HG02884 (cell line): ENCODE measurements around the gene PPP1R2.
"Not testable (repeated sequence)": the region's sequence is repeated elsewhere in the genome, so short reads cannot be mapped to it uniquely, and the experiment has no call there.

Experiments used
- ATAC-seq: cut with Tn5 transposase; IDR thresholded peaks from one replicate; pipeline ENCODE4 v1.9.1; 2021; ENCODE audit warnings: mild to moderate bottlenecking, moderate library complexity; ENCODE audit not compliant: unreplicated experiment

PPP1R2 gene

DNA sequence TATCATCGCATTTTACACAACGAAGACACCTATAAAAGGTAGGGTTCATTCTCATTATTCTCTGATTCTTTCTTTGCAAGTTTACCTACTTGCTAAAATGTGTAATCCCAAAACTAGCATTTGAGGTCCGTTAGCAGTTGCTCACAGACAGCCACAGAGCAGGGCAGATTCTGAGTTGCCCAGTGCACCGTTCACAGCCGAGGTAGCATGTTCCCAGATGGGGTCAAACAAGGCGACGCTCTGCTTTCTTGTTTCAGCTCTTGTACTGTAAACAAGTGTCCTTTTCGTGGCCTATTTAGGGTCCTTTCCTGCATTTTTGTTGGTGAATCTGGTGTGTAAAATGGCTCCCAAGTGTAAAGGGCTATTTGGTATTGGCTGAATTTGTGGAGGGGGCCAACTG lies 3.1 kb downstream of the PPP1R2 start:
- no peak for ATAC-seq

DNA sequence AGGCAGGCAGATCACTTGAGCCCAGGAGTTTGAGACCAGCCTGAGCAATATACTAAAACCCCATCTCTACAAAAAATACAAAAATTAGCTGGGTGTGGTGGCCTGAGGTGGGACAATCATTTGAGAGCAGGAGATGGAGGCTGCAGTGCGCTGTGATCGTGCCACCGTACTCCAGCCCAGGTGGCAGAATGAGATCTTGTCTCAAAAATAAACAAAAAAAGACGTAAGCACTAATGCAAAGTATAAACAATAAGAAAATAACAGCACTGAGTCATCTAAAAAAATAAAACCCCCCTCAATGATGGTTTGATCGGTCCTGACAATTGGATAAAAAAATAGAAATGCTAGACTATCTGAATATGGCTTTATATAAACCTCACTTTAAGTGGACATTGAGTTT lies 3.6 kb downstream of the PPP1R2 start:
- ATAC-seq = no peak

DNA sequence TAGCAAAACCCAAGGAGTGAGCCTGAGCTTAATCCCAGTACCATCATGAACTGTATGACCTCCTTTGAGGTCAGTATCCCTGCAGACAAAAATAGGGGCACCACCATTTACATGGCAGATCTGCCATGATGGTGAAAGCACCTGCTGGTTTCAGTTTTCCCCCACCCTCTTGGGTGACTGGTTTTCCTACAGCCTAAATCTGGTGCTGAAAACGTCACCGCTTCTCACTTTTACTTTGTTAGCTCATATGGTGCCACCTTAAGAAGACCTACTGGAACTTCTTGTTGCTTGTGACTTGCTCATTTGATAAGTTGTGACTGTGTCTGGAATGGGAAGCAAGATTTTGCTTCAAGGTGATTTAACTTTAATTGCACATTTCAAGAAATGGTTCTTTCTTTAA lies 5.1 kb downstream of the PPP1R2 start:
- peak; percentile 49 for ATAC-seq

DNA sequence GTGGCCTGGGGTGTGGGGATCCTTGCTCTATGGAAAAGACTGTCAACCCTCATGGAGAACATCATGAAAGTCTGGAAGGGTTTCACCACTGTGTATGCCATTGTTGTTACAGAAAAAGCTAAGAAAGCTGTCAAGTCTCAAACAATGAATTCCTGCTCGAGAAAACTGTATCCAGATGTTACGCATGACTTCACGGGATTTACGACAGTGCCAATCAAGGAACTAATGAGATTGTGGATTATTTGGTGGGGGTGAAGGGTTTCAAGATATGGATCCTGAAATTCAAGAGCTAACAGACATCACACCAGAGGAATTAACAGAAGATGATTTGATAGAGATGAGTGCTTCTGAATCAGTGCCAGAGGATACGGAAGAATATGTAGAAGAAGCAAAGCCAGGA lies 7.8 kb downstream of the PPP1R2 start:
- no peak for ATAC-seq

DNA sequence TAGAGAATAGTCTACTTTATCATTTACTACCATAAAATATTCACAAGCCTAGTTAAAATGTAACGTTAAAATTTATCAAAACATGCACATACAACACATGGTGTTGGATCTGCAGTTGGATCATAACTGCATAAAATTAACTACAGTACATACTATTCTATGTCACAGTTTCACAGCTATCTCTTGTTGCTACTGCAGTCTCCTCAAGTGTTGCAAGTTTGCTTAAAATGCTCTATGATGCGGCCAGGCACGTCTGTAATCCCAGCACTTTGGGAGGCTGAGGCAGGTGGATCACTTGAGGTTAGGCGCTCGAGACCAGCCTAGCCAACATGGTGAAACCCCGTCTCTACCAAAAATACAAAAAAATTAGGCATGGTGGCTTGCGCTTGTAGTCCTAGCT lies 10.3 kb downstream of the PPP1R2 start:
- ATAC-seq = no peak

DNA sequence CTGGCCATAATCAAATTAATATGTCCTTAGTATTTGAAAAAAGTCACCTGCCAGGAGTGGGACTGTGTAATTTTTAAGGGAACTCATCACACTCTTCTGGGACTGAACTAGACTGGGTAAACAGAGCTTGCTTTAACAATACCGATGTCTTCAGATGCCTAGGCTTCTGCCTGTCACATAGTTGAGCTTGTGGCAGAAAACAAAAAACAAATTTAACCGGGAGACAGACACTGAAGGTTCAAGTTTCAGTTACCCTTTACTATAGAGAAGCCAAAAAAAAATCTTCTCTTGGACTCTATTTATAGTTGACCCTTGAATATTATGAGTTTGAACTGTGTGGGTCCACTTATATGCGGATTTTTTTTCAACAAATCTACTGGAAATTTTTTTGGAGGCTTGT lies 10.8 kb downstream of the PPP1R2 start:
- ATAC-seq = no peak

DNA sequence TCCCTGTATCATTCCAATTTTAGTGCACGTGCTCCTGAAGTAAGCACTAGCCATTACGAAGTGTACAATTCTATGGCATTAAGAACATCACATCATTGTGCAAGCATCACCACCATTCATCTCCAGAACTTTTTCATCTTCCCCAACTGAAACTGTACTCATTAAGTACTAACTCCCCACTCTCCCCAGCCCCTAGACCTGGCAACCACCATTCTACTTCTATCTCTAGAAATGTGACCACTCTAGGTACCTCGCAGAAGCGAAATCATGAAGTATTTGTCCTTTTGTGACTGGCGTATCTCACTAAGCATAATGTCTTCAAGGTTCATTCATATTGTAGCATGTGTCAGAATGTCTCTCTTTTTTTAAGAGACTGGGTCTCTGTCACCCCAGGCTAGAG lies 11.4 kb downstream of the PPP1R2 start:
- ATAC-seq = no peak

DNA sequence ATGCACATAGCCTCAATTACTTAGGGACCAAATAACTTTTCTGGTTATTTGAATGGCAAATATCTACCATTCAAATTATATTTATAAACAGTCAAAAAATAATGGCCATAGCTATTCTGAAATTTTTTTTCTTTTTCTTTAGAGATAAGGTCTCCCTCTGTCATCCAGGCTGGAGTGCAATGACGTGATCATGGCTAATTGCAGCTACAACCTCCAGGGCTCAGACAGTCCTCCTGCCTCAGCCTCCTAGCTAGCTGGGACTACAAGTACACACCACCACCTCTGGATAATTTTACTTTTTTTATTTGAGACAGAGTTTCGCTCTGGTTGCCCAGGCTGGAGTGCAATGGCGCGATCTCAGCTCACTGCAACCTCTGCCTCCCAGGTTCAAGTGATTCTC lies 16.6 kb downstream of the PPP1R2 start:
- ATAC-seq = no peak

DNA sequence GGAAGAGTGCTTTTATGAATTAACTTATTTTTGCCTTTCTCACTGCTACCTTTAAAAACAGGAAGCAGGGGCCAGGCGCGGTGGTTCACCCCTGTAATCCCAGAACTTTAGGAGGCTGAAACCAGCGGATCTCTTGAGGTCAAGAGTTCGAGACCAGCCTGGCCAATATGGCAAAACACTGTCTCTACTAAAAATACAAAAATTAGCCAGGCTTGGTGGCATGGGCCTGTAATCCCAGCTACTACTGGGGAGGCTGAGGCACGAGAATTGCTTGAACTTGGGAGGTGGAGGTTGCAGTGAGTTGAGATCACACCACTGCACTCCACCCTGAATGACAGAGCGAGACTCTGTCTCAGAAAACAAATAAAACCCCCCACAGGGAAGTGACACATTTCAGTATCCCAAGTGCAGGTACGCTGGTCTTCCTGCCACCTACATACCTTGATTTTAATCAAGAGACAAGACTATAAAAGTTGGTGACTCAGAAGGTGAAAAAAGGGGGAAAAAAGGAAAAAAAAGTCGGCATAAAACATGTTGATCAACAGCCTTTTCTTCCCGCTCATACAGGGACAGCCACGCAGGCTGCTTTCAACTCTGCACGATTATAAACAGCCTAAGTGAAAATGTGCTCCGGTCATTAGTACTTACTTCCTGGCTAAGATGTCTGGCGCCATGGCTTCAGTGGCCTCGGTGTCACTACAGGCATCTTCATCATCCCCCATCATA lies 18.8 kb downstream of the PPP1R2 start:
- ATAC-seq = no peak

DNA sequence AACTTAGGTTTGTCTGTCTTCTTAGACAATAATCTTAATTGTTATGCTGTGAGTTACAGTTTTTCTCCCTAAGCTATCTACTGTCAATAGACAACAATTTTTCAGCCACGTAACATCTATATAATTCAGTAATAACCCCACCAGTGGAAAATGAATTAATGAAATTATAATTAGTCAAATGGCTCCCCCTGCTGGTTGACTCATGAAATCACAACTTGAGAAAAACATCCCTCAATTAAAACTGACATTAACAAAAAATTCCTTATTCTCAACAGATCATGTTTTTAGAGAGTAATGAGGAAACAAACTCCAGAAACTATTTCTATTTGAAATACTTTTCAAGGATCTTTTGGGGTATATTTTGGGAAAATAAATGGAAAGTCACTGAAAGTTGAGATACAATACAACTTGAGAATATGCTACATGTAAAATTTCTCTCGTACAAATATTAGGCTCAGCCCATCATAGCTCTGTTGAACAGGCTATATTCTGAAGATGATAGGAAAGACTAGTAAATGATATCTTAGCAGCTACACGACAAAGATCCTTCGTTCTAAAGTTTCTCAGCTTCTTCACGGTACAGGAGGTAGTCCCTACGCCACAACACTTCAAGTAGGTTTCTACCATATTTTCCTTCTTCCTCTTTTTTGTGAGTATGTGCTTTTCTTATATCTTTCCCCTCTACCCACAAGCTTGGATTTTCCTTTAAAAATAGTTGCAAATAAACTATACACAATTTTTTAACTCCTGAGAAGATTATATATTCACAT lies 20.7 kb downstream of the PPP1R2 start:
- no peak for ATAC-seq

DNA sequence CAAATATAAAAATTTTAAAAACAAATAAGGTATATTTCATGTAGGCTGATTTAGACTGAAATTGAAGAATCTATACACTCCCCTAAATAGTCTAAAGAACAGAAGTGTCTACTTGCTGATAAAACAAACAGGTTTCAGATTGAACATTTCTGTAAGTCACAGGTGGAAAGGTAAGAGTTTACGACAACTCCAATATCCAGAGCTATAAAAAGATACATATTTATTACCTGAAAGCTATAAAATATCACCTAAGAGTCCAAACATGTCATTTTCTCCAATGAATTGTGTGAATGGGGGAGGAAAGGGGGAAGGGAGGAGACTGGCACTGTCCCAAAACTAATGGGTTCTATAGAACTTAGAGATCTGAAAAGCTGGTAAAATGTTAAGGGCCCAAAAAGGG lies 26.1 kb downstream of the PPP1R2 start:
- no peak for ATAC-seq

DNA sequence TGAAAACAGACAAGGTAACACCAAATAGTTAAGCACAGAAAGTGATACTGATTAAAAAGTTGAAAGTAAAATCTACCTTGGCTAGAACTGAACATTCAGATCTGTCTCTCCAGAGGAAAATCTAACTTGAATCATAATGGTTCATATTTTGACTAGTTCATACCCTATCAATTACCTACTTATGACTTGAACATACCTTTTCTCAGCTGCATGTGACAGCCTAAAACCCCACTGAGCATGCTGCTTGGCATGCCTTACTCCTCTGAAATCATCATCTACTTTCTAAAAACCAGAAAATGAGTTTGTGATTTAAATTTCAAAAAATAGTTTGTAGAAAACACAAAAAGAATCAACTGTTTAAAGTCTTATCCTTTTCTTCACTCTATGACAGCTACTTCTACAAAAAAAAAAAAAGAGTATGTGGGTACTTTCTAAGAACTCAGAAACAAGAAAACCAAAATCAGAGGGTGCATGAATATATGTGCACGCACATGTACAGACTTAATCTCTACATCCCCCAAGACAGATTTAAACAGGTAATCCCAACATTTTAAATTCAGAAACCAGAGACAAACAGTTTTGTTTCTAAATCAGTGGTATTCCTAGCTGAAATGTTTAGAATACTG lies 28.4 kb downstream of the PPP1R2 start:
- not testable (repeated sequence) for ATAC-seq

DNA sequence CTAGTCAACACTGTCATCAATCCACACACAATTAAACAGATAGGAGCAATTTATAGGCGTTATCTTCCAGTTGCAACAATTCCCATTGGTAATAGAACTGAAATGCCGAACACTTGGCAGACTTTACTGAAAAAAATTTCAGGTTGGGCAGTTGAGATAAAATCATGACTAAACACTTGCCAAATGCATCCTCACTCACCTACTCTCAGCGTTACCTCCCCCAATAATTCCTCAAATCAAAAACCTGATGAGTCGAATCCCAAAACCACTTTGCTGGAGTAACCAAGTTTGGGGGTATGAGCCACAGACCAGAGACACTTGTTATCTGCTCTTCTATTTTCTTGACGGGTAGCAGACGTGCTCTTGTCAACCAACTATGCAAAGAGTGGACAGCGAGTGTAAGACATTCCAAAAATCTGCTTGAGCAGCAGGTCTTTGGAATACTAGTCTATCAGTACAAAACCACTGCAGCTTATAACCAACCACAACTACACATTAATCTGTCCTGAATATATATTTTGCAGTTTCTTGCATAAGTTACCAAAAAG lies 30.3 kb downstream of the PPP1R2 start:
- no peak for ATAC-seq

DNA sequence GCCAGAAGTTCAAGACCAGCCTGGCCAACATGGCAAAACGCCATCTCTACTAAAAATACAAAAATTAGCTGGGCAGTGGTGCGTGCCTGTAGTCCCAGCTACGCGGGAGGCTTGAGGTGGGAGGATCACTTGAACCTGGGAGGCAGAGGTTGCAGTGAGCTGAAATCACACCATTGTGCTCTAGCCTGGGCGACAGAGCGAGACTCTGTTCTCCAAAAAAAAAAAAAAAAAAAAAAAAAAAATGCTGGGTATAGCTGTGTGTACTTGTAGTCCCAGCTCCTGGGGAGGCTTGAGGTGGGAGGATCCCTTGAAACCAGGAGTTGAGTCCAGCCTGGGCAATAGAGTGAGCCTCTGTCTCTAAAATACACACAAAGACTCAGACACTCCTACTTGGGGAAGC lies 32.0 kb downstream of the PPP1R2 start:
- no peak for ATAC-seq

DNA sequence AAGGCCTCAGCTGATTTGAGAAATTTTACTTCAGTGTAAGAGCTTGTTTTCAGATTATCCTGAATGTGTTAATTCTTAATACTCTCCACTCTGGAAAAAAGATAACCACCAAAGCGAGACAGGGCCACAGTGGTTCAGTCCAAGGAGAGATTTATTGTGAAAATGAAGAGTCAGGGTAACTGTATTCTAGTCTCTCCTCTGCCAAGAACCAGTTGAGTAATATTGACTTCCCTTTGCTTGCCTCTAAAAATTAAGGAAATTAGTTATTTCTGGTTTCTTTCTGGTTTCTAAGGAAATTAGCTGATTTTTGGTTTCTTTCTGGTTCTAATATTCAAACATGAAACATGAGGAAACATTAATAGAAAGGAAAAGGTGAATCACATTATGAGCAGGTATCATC lies 34.9 kb downstream of the PPP1R2 start:
- ATAC-seq = no peak

DNA sequence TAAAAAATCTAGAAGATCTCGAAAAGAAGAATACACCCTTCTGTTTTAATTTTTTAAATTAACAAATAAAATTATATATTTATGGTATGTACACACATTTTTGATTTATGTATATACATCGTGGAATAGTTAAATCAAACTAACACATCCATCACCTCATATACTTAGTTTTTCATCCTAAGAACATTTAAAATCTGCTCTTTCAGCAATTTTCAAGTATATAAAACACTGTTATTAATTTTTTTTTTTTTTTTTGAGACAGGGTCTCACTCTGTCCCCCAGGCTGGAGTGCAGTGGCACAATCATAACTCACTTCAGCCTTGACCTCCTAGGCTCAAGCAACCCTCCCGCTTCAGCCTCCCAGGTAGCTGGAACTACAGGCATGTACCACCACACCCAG lies 67.5 kb downstream of the PPP1R2 start:
- ATAC-seq = no peak

DNA sequence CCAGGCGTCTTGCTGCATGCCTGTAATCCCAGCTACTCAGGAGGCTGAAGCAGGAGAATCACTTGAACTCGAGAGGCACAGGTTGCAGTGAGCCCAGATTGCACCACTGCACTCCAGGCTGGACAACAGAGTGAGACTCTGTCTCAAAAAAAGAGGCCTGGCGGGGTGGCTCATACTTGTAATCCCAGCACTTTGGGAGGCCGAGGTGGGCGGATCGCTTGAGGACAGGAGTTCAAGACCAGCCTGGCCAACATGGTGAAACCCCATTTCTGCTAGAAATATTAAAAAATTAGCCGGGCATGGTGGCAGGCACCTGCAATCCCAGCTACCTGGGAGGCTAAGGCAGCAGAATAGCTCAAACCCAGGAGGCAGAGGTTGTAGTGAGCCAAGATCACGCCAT lies 68.0 kb downstream of the PPP1R2 start:
- not testable (repeated sequence) for ATAC-seq

DNA sequence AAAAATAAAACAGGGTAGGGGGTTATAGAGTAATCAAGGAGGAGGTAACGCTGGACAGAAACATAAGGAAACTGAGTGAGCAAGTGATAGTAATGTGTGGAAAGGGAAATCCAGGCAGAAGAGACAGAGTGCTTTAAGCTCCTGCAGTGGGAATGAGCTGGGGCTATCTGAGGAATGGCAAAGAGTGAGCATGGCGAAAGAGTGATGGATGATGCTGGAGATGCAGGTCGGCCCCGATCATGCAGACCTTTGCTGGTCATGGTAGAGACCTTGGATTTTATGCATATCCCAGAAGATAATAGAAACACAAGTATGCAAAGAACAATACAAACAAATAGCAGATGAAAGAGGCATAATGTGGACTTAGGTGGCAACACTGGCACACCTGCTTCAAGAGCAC lies 74.3 kb downstream of the PPP1R2 start:
- no peak for ATAC-seq

DNA sequence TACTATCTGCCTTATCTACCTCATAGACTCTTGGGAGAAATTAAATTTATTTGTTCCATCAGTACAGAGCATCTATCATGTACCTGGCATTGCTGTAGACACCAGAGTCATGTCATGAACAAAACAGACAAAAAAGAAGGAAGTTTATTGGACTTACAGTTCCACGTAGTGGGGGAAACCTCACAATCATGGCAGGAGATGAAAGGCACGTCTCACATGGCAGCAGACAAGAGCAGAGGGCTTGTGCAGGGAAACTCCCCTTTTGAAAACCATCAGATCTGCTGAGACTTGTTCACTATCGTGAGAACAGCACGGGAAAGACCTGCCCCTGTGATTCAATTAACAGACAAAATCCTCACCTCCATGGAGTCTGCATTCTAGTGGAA lies 74.7 kb downstream of the PPP1R2 start:
- ATAC-seq = no peak

DNA sequence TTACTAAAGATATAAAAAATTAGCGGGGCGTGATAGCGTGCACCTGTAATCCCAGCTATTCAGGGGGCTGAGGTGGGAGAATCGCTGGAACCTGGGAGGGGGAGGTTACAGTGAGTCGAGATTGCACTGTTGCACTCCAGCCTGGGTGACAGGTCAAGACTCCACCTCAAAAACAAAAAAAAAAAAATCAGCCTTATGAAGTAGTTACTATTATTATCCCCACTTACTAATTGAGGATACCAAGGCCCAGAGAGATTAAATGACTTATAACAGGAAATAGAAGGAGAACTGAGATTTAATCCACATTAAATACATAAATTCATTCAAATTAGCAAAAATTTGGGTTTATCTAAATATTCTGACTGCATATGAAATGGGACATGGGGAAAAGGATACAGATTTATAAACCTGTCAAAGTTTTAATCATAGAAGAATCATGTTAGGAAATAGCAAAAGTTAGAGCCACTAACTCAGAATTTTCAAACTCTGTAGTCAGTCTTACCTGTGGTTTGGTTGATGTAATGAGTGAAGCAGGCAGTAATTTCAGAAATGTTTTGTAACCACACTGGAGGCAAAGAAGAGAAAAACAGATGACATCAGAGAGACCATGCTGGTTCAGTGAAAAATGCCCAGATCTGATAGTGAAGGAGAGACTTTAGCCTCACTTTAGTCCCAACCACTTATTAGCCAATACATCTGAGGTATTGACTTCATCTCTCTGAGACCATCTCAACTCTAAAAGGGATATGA lies 75.3 kb downstream of the PPP1R2 start:
- ATAC-seq = no peak

DNA sequence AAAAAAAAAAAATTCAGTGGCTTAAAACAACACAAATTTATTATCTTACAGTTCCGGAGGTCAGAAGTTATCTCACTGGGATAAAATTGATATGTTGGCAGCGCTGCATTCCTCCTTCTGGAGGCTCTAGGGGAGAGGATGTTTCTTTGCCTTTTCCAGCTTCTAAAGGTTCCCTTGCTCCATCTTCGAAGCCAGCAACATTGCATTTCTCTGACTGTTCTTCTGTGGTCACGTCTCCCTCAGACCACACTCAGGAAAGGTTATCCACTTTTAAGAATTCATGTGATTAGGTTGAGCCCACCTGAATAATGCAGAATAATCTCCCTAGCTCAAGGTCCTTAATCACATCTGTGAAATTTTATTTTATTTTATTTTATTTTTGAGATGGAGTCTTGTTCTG lies 76.9 kb downstream of the PPP1R2 start:
- no peak for ATAC-seq
